Measurements from ENCODE around the gene MST1R. TPM values are rescaled to one million over a fixed set of nuclear protein-coding genes. Genes with fewer than 3 reads are reported as not detected.

The MST1R gene
- polyA plus RNA-seq, 2 of the 4 experiments (the other 2 are of a cell fraction), result 5.9 to 7.5 TPM

GRCh38 chr3:49867871-49868321 is 35.8 kb downstream of the MST1R start:
- H3K9me3 ChIP-seq, result no peaks in the 10 kb centered on the region
- WGBS (ENCODE audit: missing lambda C conversion rate), result 6% methylated on average over 4 of the region's 7 CpGs
- H3K4me2 ChIP-seq, result no peak overlapping the region
- H3K4me1 ChIP-seq, result peaks cover 6% of the 10 kb centered on the region; the same call in 1 of the 3 replicates
- ChIA-PET POLR2A (no interaction called here), CTCF (interaction anchor here (0.8 kb wide), 1 partner anchor 9 kb away, joined by 4 read pairs; no protein-coding TSS in a partner anchor)
- no peak overlapping the region for H3K27ac ChIP-seq
- peak in 1 of 2 experiments; percentile 53; a peak in 2 of 6 replicates for ATAC-seq
- no peak for FAIRE-seq
- TF ChIP-seq MAZ (IDR thresholded peaks at IDR 0.05; ENCODE audit: borderline replicate concordance, low read depth, low read length) (no peak), HOXA7 (CRISPR knock-in tag; IDR thresholded peaks at IDR 0.05) (no peak), RCOR1 (IDR thresholded peaks at IDR 0.05; ENCODE audit: low read depth, low read length) (no peak), NR3C1 (IDR thresholded peaks at IDR 0.05) (no peak), MAFK (IDR thresholded peaks at IDR 0.05; ENCODE audit: partially characterized antibody) (no peak), BHLHE40 (IDR thresholded peaks at IDR 0.05; ENCODE audit: low read depth, low read length) (no peak), ATOH8 (CRISPR knock-in tag; IDR thresholded peaks at IDR 0.05; ENCODE audit: low read depth) (no peak), REST (IDR thresholded peaks at IDR 0.05) (peak; percentile 90), EHMT2 (IDR thresholded peaks at IDR 0.05; ENCODE audit: low read depth) (peak; percentile 76; the same call in 1 of the 2 replicates)
- H3K4me3 ChIP-seq, result no peak overlapping the region
- peak in 1 of 2 experiments; percentile 25 for DNase-seq (ENCODE audit: low read depth in 1 of 2, low spot score in 1 of 2)

GRCh38 chr3:49867400-49867799 is 36.3 kb downstream of the MST1R start:
- ATAC-seq (no peak), FAIRE-seq (no peak), DNase-seq (ENCODE audit: low read depth in 1 of 2, low spot score in 1 of 2) (no peak)
- no CpG with 5 or more reads among the region's 1 CpG for WGBS (ENCODE audit: missing lambda C conversion rate)
- Histone ChIP-seq H3K9me3 (no peaks in the 10 kb centered on the region), H3K4me3 (no peak overlapping the region), H3K27ac (no peak overlapping the region), H3K4me1 (peaks cover 6% of the 10 kb centered on the region; the same call in 1 of the 3 replicates), H3K4me2 (no peak overlapping the region)
- TF ChIP-seq JUN (IDR thresholded peaks at IDR 0.05) (no peak), HOXB13 (CRISPR knock-in tag; IDR thresholded peaks at IDR 0.05; ENCODE audit: low read depth) (no peak), CTCF (IDR thresholded peaks at IDR 0.05) (no peak), MAZ (IDR thresholded peaks at IDR 0.05; ENCODE audit: borderline replicate concordance, low read depth, low read length) (no peak), RAD21 (conservative IDR thresholded peaks at IDR 0.05 in 1 of 2, IDR thresholded peaks at IDR 0.05 in 1 of 2) (no peak), KDM1A (IDR thresholded peaks at IDR 0.05; ENCODE audit: low read depth) (no peak), HOXA7 (CRISPR knock-in tag; IDR thresholded peaks at IDR 0.05) (no peak), CBX2 (IDR thresholded peaks at IDR 0.05; ENCODE audit: borderline replicate concordance, low read depth) (no peak)
- ChIA-PET CTCF (interaction anchor here (0.6 to 1.0 kb wide), 3 partner anchors 9 to 35 kb away, joined by 3 to 4 read pairs (median 4); no protein-coding TSS in a partner anchor), POLR2A (no interaction called here)
